ENCODE results near the gene ADGRL3.
A peak's percentile ranks its signal among the peaks of the same experiment; 100 is the strongest.

Gene ADGRL3

DNA sequence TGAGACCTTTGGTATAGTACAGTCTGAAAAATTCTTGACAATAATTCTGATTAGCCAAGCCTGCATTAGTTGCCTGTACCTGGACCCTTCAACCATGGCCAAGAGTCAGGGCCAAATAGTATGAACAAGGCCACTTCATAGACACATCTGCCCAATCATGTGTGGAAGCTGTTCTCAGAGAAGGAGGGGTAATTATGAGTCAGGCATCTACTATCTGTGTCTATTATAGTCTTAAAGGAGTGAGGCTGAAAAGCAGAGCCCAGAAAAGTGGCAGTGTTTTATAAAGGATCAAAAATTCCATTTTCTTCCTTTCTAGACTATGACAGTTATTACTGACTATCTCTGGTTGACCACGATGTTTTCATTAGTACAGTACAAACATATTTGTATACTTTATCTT is 5.0 kb upstream of the ADGRL3 start:
- in situ Hi-C loops (cut with MboI; ENCODE audit: low sequenced_read_pairs, unreplicated experiment), result no loop called here
- TF ChIP-seq, protein P1, sequence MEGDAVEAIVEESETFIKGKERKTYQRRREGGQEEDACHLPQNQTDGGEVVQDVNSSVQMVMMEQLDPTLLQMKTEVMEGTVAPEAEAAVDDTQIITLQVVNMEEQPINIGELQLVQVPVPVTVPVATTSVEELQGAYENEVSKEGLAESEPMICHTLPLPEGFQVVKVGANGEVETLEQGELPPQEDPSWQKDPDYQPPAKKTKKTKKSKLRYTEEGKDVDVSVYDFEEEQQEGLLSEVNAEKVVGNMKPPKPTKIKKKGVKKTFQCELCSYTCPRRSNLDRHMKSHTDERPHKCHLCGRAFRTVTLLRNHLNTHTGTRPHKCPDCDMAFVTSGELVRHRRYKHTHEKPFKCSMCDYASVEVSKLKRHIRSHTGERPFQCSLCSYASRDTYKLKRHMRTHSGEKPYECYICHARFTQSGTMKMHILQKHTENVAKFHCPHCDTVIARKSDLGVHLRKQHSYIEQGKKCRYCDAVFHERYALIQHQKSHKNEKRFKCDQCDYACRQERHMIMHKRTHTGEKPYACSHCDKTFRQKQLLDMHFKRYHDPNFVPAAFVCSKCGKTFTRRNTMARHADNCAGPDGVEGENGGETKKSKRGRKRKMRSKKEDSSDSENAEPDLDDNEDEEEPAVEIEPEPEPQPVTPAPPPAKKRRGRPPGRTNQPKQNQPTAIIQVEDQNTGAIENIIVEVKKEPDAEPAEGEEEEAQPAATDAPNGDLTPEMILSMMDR (IDR thresholded peaks at IDR 0.05; ENCODE audit: borderline replicate concordance, control extremely low read depth, extremely low read depth, insufficient read depth, missing control alignments), result no peak
- no peak for DNase-seq (ENCODE audit: low spot score)

DNA sequence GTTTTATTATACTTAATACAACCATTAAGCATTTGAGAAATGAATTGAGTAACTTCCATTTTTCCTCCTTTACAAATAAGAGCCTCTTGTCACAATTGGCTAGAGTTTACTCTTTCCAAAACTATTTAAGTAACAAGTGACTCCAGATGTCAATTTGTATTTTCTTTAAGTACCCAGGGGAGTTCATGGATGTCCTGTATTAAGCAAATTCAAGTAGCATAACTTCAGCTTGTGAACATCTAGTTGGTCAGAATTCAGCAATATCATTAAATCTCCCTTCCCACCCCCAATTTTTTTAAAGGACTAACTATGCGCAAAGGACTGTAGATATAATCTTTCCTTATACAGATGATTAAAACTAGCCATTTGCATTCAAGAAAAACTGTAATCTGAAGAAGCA is 1.4 kb upstream of the ADGRL3 start:
- in situ Hi-C loops (cut with MboI; ENCODE audit: low sequenced_read_pairs, unreplicated experiment), result no loop called here
- TF ChIP-seq, protein P1 (IDR thresholded peaks at IDR 0.05; ENCODE audit: borderline replicate concordance, control extremely low read depth, extremely low read depth, insufficient read depth, missing control alignments), result no peak
- no peak for DNase-seq (ENCODE audit: low spot score)

DNA sequence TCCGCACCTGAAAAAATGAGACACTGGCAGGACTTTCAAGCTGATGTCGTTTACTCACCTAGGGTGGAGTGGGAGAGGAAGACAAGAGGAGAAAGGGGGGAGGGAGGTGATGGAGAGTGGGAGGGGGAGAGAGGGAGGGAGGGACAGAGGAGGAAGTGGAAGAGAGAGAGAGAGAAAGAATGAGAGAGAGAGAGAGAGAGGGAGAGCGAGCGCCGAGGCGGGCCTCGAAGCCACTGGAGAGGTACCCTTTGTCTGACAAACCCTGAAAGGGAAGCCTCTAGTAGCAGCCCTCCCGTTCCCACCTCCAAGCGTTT is 296 bp upstream of the ADGRL3 start:
- no peak for DNase-seq (ENCODE audit: low spot score)
- TF ChIP-seq, protein P1 (IDR thresholded peaks at IDR 0.05; ENCODE audit: borderline replicate concordance, control extremely low read depth, extremely low read depth, insufficient read depth, missing control alignments), result no peak
- in situ Hi-C loops (cut with MboI; ENCODE audit: low sequenced_read_pairs, unreplicated experiment), result no loop called here

DNA sequence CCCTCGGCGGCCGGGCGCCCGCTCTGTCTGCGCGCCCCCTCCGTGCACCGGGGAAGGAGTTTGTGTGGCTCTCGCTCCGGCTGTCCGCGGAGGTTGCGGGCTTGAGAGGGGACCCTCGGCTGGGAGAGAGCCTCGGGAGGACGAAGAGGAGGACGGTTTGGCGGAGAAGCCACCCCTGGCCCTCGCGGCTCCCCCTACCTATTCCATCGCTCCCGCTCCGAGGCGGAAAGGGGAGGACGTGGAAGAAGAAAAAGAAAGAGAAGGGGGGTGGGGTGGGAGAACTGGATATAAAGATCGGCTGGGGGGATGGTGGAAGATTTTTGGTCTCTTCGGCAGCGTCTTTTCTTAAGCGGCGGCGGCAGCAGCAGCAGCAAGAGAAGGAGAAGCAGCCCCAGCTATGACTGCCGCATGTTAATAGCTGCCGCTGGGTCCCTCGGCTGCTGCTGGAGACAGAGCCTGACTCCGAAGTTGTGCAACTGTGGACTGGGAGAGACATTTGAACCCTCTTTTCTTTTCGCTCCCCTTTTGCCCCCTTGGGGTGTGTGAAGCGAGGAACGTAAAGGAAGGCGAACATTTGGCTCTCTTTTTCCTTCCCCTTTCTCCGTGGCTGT is 895 bp downstream of the ADGRL3 start:
- TF ChIP-seq, protein P1 (IDR thresholded peaks at IDR 0.05; ENCODE audit: borderline replicate concordance, control extremely low read depth, extremely low read depth, insufficient read depth, missing control alignments), result no peak
- in situ Hi-C loops (cut with MboI; ENCODE audit: low sequenced_read_pairs, unreplicated experiment), result no loop called here
- DNase-seq (ENCODE audit: low spot score), result peak; percentile 17

- in situ Hi-C loops (cut with MboI; ENCODE audit: low sequenced_read_pairs, unreplicated experiment), result no loop called here
- peak; percentile 16 for DNase-seq (ENCODE audit: low spot score)
- TF ChIP-seq, protein P1 (IDR thresholded peaks at IDR 0.05; ENCODE audit: borderline replicate concordance, control extremely low read depth, extremely low read depth, insufficient read depth, missing control alignments), result no peak
Observed at GRCh38 chr4:61201561-61201960, 1.4 kb downstream of the ADGRL3 start.

DNA sequence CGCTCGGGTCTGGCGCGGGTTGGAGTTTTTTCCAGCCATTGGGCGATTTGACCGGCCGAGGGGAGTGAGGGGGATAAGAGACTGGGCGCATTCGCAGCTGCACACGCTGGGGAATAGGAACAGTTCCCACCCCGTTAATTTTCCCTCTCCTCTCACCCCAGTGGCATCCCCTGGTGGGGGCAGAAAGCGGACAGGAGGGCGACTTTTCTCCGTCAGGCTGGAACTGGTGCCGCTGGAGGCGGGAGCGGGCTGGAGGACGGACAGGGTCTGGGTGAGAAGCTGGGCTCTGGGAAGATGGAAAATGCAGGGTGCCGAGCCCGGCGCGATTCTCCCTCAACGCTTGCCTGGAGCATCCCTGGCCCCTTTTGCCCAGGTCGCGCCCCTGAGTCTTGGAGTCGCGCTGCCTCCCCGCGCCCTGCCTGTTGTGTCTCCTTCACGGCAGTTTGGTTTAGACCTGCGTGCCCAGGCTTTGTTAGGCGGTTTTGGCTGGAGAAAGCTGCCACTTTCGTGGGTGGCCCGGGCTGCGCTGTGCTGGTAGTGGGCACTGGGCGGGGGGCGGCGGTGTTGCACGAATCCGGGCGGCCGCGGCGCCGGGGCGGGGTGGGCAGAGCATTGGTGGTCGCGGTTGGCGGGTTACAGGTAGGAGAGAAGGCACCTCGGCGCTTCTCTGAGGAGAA is 2.0 kb downstream of the ADGRL3 start:
- in situ Hi-C loops (cut with MboI; ENCODE audit: low sequenced_read_pairs, unreplicated experiment), result no loop called here
- TF ChIP-seq, protein P1 (IDR thresholded peaks at IDR 0.05; ENCODE audit: borderline replicate concordance, control extremely low read depth, extremely low read depth, insufficient read depth, missing control alignments), result no peak
- peak; percentile 22 for DNase-seq (ENCODE audit: low spot score)
